Right kidney (tissue), 1 donor: ENCODE measurements around the gene GAS2.

Source experiments
- DNase-seq: peaks from one replicate; pipeline ENCODE4 v3.0.0-alpha.2; 2016

GAS2 gene

GRCh38 chr11:22787551-22788162, 121.2 kb downstream of the GAS2 start:
- peak; percentile 17 for DNase-seq

DNA sequence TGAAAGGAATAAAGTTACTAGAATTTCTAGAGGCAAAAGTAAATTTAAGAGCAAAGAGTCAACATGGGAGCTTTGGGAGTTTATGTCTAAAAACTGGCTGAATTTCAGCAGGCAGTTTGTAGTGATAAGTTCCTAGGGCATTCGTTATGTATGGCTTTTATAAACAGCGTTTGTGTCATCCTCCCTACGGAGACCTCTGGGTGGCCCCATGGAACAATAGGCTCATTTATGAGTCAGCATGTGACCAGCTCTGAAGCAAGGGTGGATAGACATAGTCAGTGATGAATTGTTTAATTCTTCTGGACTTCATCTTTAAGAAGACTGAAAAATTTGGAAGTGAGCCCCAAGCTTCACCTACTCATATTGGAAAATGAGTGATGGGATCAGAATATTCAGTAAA, 126.1 kb downstream of the GAS2 start:
- DNase-seq = no peak

DNA sequence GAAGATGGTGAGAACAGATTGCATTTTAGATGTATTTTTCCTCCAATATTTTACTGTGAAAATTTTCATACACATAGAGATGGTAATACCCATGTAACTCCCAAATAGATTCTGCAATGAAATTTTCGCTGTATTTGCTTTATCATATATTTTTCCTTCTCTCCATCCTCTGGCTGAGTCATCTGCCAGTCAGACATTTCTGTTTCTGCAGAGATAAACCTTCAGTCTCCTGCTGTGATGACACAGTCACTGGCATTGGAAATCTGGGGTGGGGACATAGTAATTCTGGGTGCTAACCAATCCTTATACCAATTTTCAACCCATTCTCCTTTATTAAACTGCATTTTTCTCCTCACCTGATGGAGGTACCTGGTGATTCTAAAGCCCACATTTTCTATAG, 129.5 kb downstream of the GAS2 start:
- no peak for DNase-seq

DNA sequence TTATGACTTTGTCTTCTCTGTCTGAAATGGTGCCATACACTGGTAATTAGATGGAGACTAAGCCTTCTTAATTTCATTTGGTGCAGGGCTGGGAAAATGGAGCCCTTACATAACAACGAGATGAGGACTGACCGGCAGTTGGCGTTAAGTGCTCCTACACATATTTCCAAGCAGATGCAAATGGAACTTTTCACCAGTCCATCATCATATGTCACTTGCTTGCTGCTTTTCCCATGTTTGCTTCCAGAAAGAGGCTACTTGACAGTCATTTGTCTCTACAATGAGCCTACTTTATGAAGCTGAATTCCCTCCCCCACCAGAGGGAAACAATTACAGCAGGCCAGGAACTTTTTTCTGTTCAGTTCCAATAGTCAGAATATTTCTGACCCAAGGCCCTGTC, 130.6 kb downstream of the GAS2 start:
- no peak for DNase-seq

DNA sequence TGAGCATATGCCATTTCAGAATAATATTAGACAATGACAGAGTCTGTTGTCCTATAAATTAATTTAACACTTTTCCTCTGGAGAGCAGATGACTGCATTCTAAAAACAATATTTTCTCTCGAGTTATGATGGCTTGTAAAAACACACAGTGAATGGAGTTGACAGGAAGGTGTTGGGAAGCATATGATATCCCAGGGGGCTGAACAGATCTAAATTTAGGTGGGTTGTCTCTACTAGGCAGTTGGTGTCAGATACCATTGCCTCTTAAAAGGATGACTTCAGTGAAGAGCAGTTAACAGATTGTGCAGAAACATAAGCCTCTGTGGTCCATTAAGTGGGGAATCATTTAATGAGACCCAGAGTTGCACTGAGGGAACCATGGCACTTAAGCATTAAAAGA, 132.5 kb downstream of the GAS2 start:
- no peak for DNase-seq

GRCh38 chr11:22800482-22800881, 134.1 kb downstream of the GAS2 start:
- no peak for DNase-seq

GRCh38 chr11:22802861-22803260, 136.4 kb downstream of the GAS2 start:
- DNase-seq = no peak

DNA sequence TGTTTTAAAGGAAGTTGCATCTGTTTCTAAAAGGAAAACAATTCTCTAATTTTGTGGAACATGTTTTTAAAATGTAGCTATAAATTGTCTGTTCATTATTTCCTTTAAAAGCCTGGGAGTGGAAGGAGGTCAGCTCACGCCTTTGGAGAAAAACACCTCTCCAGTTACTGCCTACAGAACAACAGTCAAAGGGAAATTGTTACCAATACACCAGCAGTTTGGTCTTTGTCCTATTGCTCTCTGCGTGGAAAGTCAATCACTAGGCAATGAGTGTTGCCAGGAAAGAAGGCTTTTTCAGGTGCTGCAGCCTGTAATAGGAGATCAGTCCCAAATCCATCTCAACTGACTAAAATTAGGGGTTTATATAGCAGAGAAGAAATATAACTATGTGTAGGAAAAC, 141.0 kb downstream of the GAS2 start:
- DNase-seq = no peak

- DNase-seq = no peak
These were observed 141.6 kb downstream of the GAS2 start for GRCh38 chr11:22807855-22808570.

- DNase-seq = no peak
These were observed 142.3 kb downstream of the GAS2 start for GRCh38 chr11:22808571-22809197.

DNA sequence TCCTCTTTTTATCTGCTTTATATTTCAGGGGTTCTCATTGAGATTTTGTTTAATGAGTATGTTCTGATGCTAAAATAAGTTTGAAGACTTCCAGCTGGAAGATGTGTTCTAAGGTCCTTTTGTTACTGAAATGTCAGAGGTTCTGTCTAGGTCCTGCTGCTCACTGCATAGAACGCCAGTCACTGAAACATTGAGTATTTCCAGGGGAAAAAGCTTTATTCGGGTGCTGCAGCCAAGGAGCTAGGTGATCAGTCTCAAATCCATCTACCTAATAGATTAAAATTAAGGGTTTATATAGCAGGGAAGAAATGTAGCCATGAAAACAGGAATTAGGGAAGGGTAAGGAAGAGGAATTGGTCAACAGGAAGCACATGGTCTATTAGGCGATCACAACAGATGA, 143.5 kb downstream of the GAS2 start:
- DNase-seq = no peak

- DNase-seq = no peak
These were observed 155.8 kb downstream of the GAS2 start for GRCh38 chr11:22822203-22822602.

- no peak for DNase-seq
These were observed 162.0 kb downstream of the GAS2 start for GRCh38 chr11:22828373-22828772.

GRCh38 chr11:22829231-22830081, 163.0 kb downstream of the GAS2 start, which contains the start of gene SVIP:
TSS of gene SVIP (minus strand) at chr11:22829801. CDS start at chr11:22829748, 53 bp downstream.
- DNase-seq = peak; percentile 93

DNA sequence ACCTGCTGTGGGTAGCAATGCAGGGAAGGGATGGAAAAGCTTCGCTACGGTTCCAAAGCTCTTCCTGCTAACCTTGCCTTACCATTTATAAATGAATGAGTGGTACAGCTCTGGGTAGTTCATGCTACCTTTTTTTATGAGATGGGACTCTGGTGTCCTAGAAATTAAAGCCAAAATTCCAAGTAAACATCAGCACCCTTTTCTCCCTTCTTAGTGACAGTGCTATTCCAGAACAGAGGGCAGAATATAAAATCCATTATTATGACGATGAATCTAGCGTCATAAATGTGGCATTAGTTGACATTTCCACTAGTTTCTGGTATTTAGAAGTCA, 163.6 kb downstream of the GAS2 start:
- no peak for DNase-seq

DNA sequence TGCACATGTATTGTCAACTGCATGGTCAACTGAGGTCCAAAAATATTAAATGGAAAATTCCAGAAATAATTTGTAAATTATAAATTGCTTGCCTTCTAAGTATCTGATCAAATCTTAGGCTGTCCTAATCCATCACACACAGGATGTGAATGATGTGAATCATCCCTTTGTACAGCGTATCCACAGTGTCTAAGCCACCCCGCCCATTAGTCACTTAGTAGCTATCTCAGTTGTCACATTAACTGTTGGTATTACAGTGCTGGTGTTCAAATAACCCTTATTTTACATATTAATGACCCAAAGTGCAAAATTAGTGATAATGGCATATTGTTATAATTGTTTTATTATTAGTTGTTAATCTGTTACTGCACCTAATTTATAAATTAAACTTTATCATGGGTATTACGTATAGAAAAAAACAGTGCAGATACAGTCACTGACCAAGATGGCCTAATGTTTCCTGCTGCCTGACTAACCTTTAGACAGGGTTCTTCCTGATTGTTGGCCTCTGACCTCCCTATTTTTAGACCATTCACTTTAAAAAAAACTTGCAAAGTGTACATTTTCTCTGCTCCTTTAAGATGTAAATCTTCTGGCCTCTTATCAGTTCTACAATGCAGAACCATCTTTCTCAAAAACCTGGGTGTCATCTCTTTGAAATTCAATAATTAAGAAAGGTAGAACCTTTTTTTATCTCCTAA, 166.1 kb downstream of the GAS2 start:
- no peak for DNase-seq

- no peak for DNase-seq
These were observed 180.3 kb downstream of the GAS2 start for GRCh38 chr11:22846726-22847125.

GRCh38 chr11:22851477-22851876, 185.1 kb downstream of the GAS2 start:
- no peak for DNase-seq

DNA sequence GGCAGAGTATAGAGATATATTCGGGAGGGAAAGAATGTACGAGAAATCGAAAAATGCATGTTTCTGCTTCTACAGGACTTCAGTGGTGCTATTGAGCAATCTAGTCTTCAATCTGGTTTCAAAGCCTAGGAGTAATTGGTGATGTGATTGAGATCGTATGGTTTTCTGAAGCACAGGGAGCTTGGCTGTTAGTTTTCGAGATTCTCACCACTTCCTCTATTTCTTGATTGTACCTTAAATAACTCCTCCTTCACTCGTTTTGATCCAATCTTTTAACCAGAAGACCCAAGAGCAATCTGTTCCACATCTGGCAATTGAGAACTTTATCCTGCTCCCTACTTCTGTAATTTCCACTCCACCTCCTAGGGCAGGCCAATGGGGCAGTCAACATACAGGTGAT, 193.3 kb downstream of the GAS2 start:
- no peak for DNase-seq

- no peak for DNase-seq
These were observed 193.8 kb downstream of the GAS2 start, which contains the start of gene CCDC179 for GRCh38 chr11:22860241-22860640. TSS of gene CCDC179 (minus strand) at chr11:22860474. CDS start at chr11:22860421, 53 bp downstream.
